K562 (cell line): ENCODE results near the gene UBALD2. TPM values are rescaled to one million over a fixed set of nuclear protein-coding genes. Genes with fewer than 3 reads are reported as not detected.

Source experiments
- ATAC-seq: fragments of 200-7000 bp; cut with Tn5 transposase; 3 replicates; pipeline ENCODE4 v1.9.1; 2020; ENCODE audit warnings: moderate library complexity
- BruUV-seq: library from RNA; stranded (reverse); fragments of 400-500 nt; replicated peaks from 2 replicates; lab custom pipeline; 2021; lab: Mats Ljungman, UMichigan
- CTCF ChIA-PET: fragments of 300-600 bp; formaldehyde crosslinking; extraction: SDS; loops from one replicate; lab custom pipeline; 2021; ENCODE audit warnings: low intra/inter-chr PET ratio; lab: Yijun Ruan, JAX
- POLR2A ChIA-PET: fragments of 300-600, 350-650 bp; sonication (Branson Sonifier 250); formaldehyde crosslinking; extraction: SDS; loops from one replicate; lab custom pipeline; 2021; ENCODE audit warnings: antibody characterized with exemption, inconsistent platforms; lab: Yijun Ruan, JAX
- DNase-seq, 4 experiments: peaks; one replicate each; pipeline versions ENCODE4 v3.0.0 to v3.0.0-alpha.2; 2011 to 2018; ENCODE audit warnings: low spot score in 3 of 4, mixed read lengths in 3 of 4; ENCODE audit errors: extremely low read depth in 1 of 4
- FAIRE-seq: peaks from 2 replicates; lab custom pipeline; 2011; peaks lifted over from hg19 to GRCh38; lab: Jason Lieb, UNC
- H2AFZ ChIP-seq: 2 replicates; pipeline ENCODE4 v1.6.0; 2011; ENCODE audit warnings: low read depth, low read length, control low read depth, inconsistent platforms
- H3K27ac ChIP-seq: fragments of 200-600 bp; 3 replicates; pipeline ENCODE4 v1.8.0; 2011; ENCODE audit warnings: low read depth, mild to moderate bottlenecking, control low read depth, inconsistent platforms, low read length, moderate library complexity, mixed read lengths; ENCODE audit errors: extremely low read depth
- H3K27me3 ChIP-seq, 2 experiments: fragments of 300-600 bp in 1 of 2; 2 replicates in 1 of 2; 3 replicates in 1 of 2; pipeline versions ENCODE4 v1.6.0 to v1.8.0; 2011; ENCODE audit warnings: inconsistent platforms in 2 of 2, low read length in 2 of 2, mild to moderate bottlenecking in 1 of 2, mixed read lengths in 1 of 2, moderate library complexity in 1 of 2; ENCODE audit not compliant: control insufficient read depth in 2 of 2, insufficient read depth in 2 of 2
- H3K36me3 ChIP-seq: fragments of 300-600 bp; 3 replicates; pipeline ENCODE4 v1.8.0; 2011; ENCODE audit warnings: mild to moderate bottlenecking, low read length, inconsistent platforms; ENCODE audit not compliant: control insufficient read depth, insufficient read depth
- H3K4me1 ChIP-seq, 2 experiments: fragments of 200-600 bp in 1 of 2; replicated peaks in 1 of 2; 2 replicates in 1 of 2; 3 replicates in 1 of 2; pipeline versions ENCODE4 v1.5.1 to v1.8.0; 2011; ENCODE audit warnings: inconsistent platforms in 2 of 2, low read length in 2 of 2, mild to moderate bottlenecking in 1 of 2, mixed read lengths in 1 of 2, moderate library complexity in 1 of 2; ENCODE audit not compliant: control insufficient read depth in 2 of 2, insufficient read depth in 2 of 2
- H3K4me2 ChIP-seq: 2 replicates; pipeline ENCODE4 v1.6.1; 2011; ENCODE audit warnings: low read length, control low read depth, inconsistent platforms, mixed read lengths; ENCODE audit not compliant: insufficient read depth
- H3K4me3 ChIP-seq: fragments of 200-600 bp; sonication (generic), shearing (Covaris generic); 2 replicates; pipeline ENCODE4 v1.5.1; 2016; ENCODE audit warnings: control low read depth, inconsistent platforms
- H3K79me2 ChIP-seq: fragments of 200-600 bp; 3 replicates; pipeline ENCODE4 v1.8.0; 2011; ENCODE audit warnings: low read length, inconsistent platforms; ENCODE audit not compliant: control insufficient read depth, insufficient read depth
- H3K9ac ChIP-seq, 2 experiments: 2 replicates each; pipeline versions ENCODE4 v1.6.0 to v1.6.1; 2011; ENCODE audit warnings: low read depth in 2 of 2, low read length in 2 of 2, control low read depth in 1 of 2, inconsistent platforms in 1 of 2, mild to moderate bottlenecking in 1 of 2, mixed read lengths in 1 of 2; ENCODE audit not compliant: insufficient read depth in 1 of 2
- H3K9me1 ChIP-seq: one replicate; pipeline ENCODE4 v1.6.0; 2011; ENCODE audit warnings: inconsistent platforms, mild to moderate bottlenecking, low read length, moderate library complexity; ENCODE audit not compliant: control insufficient read depth, insufficient read depth
- H3K9me3 ChIP-seq: replicated peaks from 2 replicates; pipeline ENCODE4 v1.5.1; 2011; ENCODE audit warnings: low read depth, low read length, inconsistent platforms; ENCODE audit not compliant: control insufficient read depth, insufficient read depth
- H4K20me1 ChIP-seq: replicated peaks from 2 replicates; pipeline ENCODE4 v1.6.1; 2011; ENCODE audit warnings: low read length, inconsistent platforms, mixed read lengths; ENCODE audit not compliant: control insufficient read depth, insufficient read depth
- ZBTB33 ChIP-seq: sonication (generic); formaldehyde crosslinking; IDR thresholded peaks from 2 replicates; pipeline ENCODE4 v1.8.1; 2023; ENCODE audit warnings: mild to moderate bottlenecking, missing genetic modification reagents
- ZNF140 ChIP-seq: fragments of 250-450 bp; sonication (Bioruptor Pico); IDR thresholded peaks from 2 replicates; pipeline ENCODE4 v1.8.0; 2021; ENCODE audit warnings: moderate library complexity, mild to moderate bottlenecking, inconsistent platforms
- WGBS: fragments of 100-300 bp; shearing (Covaris generic); methylation state at CpG from one replicate; pipeline ENCODE4 v1.1.6; 2016; ENCODE audit warnings: low coverage, mixed read lengths; ENCODE audit not compliant: insufficient coverage; ENCODE audit errors: missing lambda C conversion rate; 5-methylcytosine and 5-hydroxymethylcytosine counted together
- in situ Hi-C: fragments of 300-500 bp; cut with MboI; formaldehyde crosslinking; loops from 4 replicates; pipeline ENCODE4 v1.15.0; 2018; ENCODE audit warnings: inconsistent platforms, mixed read lengths
- intact Hi-C: fragments of 100-400 bp; cut with micrococcal nuclease; formaldehyde crosslinking; loops from 2 replicates; pipeline ENCODE4 v1.14.2; 2022
- polyA plus RNA-seq, 8 experiments: library from polyadenylated mRNA; depleted of rRNA in 4 of 8; stranded (reverse) in 5 of 8; unstranded in 3 of 8; fragments of >200 nt; fragmentation: Nextera tagmentation in 2 of 8; fragmentation: Illumina TruSeq in 1 of 8; extraction: Ambion mirVana in 2 of 8; extraction: Trizol in 1 of 8; gene quantifications; 2 replicates each; pipeline versions ENCODE4 v1.2.1 to v1.2.3, GENCODE V29; 2011 to 2014; ENCODE audit warnings: inconsistent platforms in 1 of 8, missing spikeins in 1 of 8
- total RNA-seq, 7 experiments: library from RNA; depleted of rRNA in 6 of 7; stranded (reverse); fragments of >200 nt in 6 of 7; fragmentation: Illumina TruSeq in 2 of 7; extraction: Trizol in 2 of 7; gene quantifications; 2 replicates each; pipeline versions ENCODE4 v1.2.1 to v1.2.3, GENCODE V29; 2011 to 2021; ENCODE audit warnings: low replicate concordance in 1 of 7

The UBALD2 gene
- total and polyA plus RNA-seq, 9 of the 15 experiments (the other 6 are each of a cell fraction or from before 2014, with no cell fraction given): 2.3 to 94.1 (median 25.3) TPM

DNA sequence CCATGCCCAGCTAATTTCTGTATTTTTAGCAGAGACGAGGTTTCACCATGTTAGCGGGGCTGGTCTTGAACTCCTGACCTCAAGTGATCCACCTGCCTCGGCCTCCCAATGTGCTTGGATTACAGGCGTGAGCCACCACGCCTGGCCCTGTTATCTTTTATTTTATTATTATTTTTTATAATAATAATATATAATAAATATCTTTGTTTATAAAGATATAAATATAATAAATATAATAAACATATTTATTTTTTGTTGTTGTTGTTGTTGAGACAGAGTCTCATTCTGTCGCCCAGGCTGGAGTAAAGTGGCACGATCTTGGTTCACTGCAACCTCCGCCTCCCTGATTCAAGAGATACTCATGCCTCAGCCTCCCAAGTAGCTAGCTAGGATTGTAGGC, 17.8 kb upstream of the UBALD2 start:
- H3K9ac ChIP-seq: no peak overlapping the region
- no TSS peak for BruUV-seq
- DNase-seq: no peak
- no peak overlapping the region for H2AFZ ChIP-seq
- 0 out of 2 replicates have a peak, but pooled peaks have one; percentile 16 for TF ChIP-seq ZBTB33 (CRISPR knock-in tag)
- no peak for TF ChIP-seq ZNF140 (CRISPR knock-in tag)
- TF ChIP-seq, all 486 proteins: peak for 1
- ATAC-seq (no peak), FAIRE-seq (no peak)
- no peaks in the 10 kb centered on the region for H3K27me3 ChIP-seq
- no peaks in the 10 kb centered on the region for H3K9me3 ChIP-seq
- H3K36me3 ChIP-seq: no peaks in the 10 kb centered on the region
- ChIA-PET POLR2A (interaction anchor here (0.8 to 17.8 kb wide), 6 partner anchors 9 to 40 kb away, joined by 3 to 227 read pairs (median 3); partner anchors contain the start of gene UBALD2), CTCF (no interaction called here)
- peaks cover under 1% of the 10 kb centered on the region; the same call in 1 of the 3 replicates for H3K79me2 ChIP-seq
- no peak overlapping the region for H3K4me2 ChIP-seq
- peaks cover 14 to 22% of the 10 kb centered on the region in 2 experiments; a peak in 4 of 5 replicates for H3K4me1 ChIP-seq
- no peaks in the 10 kb centered on the region for H3K9me1 ChIP-seq
- no peak overlapping the region for H3K4me3 ChIP-seq
- no peak overlapping the region for H3K27ac ChIP-seq
- in situ Hi-C loops (no loop called here), intact Hi-C loops (no loop called here)
- 84% methylated on average over 8 of the region's 8 CpGs for WGBS
- H4K20me1 ChIP-seq: no peaks in the 10 kb centered on the region
